HEK293T (cell line): ENCODE measurements around the gene WASF3.

Experiments used
- ARNT ChIP-seq: fragments of 450-650 bp; IDR thresholded peaks from 2 replicates; pipeline ENCODE4 v1.6.1; 2017; ENCODE audit warnings: mild to moderate bottlenecking
- BHLHE40 ChIP-seq: fragments of 450-650 bp; IDR thresholded peaks from 2 replicates; pipeline ENCODE4 v1.6.1; 2016; ENCODE audit warnings: mild to moderate bottlenecking, moderate library complexity, borderline replicate concordance
- CTBP1 ChIP-seq: fragments of 450-650 bp; IDR thresholded peaks from 2 replicates; pipeline ENCODE4 v1.6.1; 2016; ENCODE audit warnings: borderline replicate concordance
- ELF4 ChIP-seq: fragments of 450-650 bp; IDR thresholded peaks from 2 replicates; pipeline ENCODE4 v1.6.1; 2017; ENCODE audit warnings: antibody characterized with exemption
- FOXA1 ChIP-seq: fragments of 450-650 bp; IDR thresholded peaks from 2 replicates; pipeline ENCODE4 v1.6.1; 2016; ENCODE audit warnings: mild to moderate bottlenecking
- FOXK2 ChIP-seq: fragments of 450-650 bp; IDR thresholded peaks from 2 replicates; pipeline ENCODE4 v1.6.1; 2016; ENCODE audit warnings: mild to moderate bottlenecking
- FOXM1 ChIP-seq: fragments of 450-650 bp; IDR thresholded peaks from 2 replicates; pipeline ENCODE4 v1.6.1; 2017; ENCODE audit warnings: mild to moderate bottlenecking, borderline replicate concordance
- HDGF ChIP-seq: fragments of 450-650 bp; IDR thresholded peaks from 2 replicates; pipeline ENCODE4 v1.6.1; 2017; ENCODE audit warnings: antibody characterized with exemption, borderline replicate concordance
- LEF1 ChIP-seq: fragments of 450-650 bp; IDR thresholded peaks from 2 replicates; pipeline ENCODE4 v1.6.1; 2017; ENCODE audit warnings: mild to moderate bottlenecking, borderline replicate concordance
- NFRKB ChIP-seq: fragments of 450-650 bp; IDR thresholded peaks from 2 replicates; pipeline ENCODE4 v1.6.1; 2016; ENCODE audit warnings: mild to moderate bottlenecking, moderate library complexity
- SP1 ChIP-seq: fragments of 450-650 bp; IDR thresholded peaks from 2 replicates; pipeline ENCODE4 v1.6.1; 2017
- TARDBP ChIP-seq: fragments of 450-650 bp; IDR thresholded peaks from 2 replicates; pipeline ENCODE4 v1.6.1; 2016
- ZNF384 ChIP-seq: fragments of 450-650 bp; IDR thresholded peaks from 2 replicates; pipeline ENCODE4 v1.6.1; 2016

DNA sequence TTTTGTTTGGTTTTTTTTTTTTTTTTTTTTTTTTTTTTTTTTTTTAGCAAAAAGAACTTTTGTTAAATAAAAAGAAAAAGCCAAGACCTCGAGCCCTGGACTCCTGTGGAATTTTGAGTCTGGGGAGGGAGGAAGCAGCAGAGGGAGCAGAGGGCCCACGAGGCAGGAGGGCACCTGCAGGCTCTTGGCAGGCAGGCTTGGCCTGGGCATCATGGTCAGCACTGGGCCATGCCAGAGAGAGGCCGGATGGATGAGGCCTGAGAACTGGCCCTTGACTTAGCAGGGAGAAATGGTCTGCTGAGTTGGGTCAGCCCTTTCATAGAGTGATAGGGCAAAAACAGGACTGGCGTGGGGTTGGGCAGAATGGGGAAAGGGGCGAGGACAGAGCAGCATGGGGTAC lies 102.7 kb downstream of the WASF3 start:
- TF ChIP-seq CTBP1 (no peak), ARNT (no peak), SP1 (no peak), ELF4 (no peak), TARDBP (no peak), LEF1 (no peak), FOXK2 (no peak), FOXM1 (no peak), NFRKB (no peak), HDGF (no peak), BHLHE40 (no peak), FOXA1 (no peak), ZNF384 (no peak)
